Stimulated activated CD8-positive, alpha-beta memory T cell treated with anti-CD3 and anti-CD28 coated beads, Interleukin-12 subunit alpha, Interleukin-12 subunit beta, amount 100 ng/mL, for 24 hours (primary cell): ENCODE data around the gene FKBP2.

Source experiments
- DNase-seq: peaks from one replicate; pipeline ENCODE4 v3.0.0-alpha.2; 2020; ENCODE audit errors: extremely low read depth

Gene FKBP2

DNA sequence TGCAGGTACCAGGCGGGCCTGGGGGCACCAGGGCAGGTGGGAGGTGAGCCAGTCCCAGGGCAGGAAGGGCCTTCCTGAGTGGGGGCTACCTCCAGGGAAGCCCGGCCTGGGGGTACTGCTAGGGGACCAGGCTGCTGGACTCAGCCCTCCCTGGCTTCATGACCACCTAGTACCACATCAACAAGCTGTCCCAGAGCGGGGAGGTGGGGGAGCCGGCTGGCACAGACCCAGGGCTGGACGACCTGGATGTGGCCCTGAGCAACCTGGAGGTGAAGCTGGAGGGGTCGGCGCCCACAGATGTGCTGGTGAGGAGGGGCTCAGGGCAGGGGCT is 21.6 kb upstream of the FKBP2 start:
- no peak for DNase-seq

DNA sequence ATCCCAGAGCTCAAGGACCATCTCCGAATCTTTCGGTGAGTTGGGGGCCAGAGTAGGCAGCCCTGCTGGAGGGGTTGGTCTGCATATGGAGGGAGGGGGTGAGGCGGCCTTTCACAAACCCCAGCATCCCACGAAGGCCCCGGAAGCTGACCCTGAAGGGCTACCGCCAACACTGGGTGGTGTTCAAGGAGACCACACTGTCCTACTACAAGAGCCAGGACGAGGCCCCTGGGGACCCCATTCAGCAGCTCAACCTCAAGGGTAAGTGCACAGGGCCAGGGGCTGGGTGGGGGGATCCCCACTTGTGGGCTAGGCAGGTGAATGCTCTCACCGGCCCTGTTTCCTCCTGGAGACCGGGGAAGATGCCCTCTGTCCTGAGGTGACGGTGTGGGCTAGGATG is 21.1 kb upstream of the FKBP2 start:
- no peak for DNase-seq

DNA sequence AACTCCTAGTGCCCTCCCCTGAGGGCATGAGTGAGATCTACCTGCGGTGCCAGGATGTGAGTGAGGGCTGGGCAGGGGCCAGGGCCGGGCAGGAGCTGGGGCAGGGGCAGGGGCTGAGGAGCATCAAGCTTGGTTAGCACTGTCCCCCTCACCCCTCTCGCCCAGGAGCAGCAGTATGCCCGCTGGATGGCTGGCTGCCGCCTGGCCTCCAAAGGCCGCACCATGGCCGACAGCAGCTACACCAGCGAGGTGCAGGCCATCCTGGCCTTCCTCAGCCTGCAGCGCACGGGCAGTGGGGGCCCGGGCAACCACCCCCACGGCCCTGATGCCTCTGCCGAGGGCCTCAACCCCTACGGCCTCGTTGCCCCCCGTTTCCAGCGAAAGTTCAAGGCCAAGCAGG is 20.6 kb upstream of the FKBP2 start:
- no peak for DNase-seq

DNA sequence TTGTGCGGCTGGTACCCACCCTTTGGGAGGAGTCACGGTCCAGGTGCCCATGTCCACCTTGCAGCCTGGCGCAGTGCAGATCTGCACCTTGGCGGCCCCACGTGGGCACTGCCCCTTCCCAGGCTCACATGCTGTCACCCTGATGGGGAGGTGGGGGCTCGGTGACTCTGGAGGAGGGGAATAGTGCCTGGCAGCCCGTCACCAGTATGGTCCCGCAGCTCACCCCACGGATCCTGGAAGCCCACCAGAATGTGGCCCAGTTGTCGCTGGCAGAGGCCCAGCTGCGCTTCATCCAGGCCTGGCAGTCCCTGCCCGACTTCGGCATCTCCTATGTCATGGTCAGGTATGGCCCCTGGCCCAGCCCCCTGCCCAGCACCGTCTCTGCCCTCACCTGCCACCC is 20.1 kb upstream of the FKBP2 start:
- DNase-seq = no peak

DNA sequence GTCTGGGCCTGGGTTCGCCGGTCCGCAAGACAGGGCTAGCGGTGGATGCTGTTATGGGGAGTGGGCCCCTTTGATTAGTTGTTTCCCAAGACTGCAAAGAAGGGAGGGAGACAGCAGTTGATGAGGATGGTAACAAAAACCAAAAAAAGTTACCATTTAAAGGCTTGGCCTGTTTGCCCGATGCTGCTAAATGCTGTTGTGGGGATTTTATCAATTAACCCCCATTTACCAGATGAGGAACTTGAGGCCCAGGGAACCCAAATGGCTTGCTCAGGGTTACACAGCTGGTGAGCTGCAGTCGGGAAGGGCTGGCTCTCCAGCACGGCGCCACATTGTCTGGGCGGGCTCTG is 18.3 kb upstream of the FKBP2 start:
- no peak for DNase-seq

DNA sequence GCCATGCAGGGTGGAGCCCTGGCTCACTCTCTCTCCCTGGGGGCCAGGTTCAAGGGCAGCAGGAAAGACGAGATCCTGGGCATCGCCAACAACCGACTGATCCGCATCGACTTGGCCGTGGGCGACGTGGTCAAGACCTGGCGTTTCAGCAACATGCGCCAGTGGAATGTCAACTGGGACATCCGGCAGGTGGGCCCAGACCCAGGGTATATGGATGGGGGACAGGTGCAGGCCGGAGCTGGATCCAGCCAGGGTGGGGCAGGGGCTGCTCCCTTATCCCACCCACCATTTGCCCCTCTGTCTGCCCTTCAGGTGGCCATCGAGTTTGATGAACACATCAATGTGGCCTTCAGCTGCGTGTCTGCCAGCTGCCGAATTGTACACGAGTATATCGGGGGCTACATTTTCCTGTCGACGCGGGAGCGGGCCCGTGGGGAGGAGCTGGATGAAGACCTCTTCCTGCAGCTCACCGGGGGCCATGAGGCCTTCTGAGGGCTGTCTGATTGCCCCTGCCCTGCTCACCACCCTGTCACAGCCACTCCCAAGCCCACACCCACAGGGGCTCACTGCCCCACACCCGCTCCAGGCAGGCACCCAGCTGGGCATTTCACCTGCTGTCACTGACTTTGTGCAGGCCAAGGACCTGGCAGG is 17.8 kb upstream of the FKBP2 start:
- DNase-seq = no peak

DNA sequence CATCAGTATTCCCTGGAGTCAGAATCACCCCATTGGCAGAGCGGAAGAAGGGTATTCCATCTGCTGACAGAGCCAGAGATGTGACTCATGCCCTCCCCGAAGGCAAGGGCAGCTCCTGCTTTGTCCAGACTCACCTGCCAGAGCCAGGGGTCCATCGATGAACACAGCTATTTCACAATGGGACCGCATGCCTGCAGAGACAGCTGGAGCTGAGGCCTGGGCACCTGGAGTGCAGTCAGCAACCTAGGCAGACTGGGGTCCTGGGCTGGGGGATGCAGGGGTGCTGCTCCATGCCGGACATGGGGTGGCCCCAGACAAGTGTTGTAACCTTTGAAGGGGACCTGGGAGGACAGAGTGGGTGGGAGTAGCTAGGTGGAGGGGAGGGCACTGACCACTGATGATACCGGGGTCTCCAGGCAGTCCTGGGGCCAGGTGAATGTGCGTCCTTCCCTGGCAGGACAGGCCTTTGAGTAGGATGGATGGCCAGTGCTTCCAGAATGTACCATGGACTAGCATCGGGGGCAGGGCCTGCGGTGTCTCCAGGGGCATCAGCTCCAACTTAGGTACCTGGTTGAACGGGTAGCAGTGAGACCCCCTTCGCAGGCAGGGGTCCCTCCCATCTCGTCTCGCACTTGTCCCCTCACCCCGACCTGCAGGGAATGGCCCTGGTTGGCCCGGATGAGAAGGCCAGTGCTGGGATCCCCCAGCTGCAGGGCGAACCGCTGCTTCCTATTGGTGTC is 16.6 kb upstream of the FKBP2 start:
- DNase-seq = no peak

DNA sequence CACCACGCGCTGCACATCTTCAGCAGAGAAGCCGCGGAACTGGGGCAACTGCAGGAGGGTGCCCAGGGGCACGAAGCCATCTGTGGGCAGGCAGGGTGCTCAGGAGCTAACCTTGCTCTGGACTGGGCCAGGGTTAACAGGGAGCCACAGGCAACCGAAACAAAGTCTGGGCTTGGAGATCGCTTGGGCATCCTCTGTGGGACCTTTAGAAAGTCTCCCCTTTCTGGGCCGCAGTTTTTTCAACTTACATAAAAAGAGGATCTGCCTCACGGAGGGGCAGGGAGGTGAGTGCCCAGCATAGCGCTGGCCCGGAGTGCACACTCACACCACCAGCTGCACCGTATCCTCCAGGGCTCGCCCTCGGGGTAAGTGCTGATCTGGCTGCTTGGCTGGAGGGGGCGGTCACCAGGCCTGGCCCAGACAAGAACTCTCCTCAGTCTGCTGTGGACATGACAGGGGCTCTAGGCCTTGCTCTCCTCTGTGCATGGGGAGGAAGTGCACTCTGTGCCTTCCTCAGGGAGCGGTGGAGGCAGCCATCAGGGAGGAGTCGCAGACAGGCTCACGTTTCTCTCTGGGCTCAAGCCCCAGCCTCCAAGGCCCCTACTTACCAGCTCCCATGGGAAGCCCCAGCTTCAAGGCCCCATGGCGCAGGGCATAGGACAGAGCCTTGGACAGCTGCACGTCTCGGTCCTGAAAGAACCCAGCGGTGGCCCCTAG is 15.8 kb upstream of the FKBP2 start:
- no peak for DNase-seq

DNA sequence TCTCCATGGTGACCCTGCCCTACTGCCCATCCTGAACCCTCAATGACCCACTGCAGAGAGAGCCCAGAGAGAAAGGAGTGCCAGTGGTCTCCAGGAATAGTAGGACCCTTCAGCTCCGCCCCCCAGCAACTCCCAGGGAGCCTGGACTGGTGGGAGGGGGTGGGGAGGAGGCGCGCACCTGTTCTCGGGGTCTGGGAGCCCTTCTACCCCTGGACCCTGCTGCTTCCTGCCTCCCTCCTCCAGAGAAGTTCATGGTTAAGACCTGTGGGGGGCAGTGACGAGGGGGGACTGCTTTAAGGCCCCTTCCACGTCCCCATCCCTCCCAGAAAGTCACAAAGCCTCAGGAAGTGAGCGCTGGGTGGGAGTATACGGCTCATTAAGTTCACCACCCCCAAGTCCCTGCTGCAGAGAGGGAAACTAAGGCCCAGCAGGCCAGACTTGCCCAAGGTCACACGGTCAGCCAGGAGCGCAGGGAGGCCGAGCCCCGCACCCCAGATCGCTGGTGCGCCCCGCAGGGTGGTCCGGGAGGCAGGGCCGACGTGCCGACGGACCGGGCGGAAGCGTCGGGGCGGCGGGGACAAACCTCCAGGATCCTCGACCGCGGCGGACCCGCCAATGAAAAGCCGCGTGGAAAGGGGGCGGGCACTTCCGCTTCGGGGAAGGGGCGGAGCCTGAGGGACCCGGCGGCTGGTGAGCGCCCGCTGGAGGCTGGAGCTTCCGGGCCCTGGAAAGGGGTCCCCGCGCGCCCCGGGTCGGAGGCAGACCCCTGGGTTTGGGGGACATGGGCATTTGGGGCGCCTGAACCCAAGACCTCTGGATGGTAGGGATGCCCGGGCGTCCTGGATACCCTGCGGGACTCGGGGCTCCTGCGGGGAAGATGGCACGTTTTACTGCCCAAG is 15.0 kb upstream of the FKBP2 start, which contains the start of the genes NUDT22 and TRPT1:
Gene NUDT22, plus strand, starts transcription at position 667 of the 899 bp plus-strand sequence. CDS start 379 bp downstream, outside the sequence.
Gene TRPT1, minus strand, starts transcription at position 579 of the 899 bp plus-strand sequence. Its CDS starts 326 bp downstream, at position 253.
- DNase-seq = peak; percentile 87

DNA sequence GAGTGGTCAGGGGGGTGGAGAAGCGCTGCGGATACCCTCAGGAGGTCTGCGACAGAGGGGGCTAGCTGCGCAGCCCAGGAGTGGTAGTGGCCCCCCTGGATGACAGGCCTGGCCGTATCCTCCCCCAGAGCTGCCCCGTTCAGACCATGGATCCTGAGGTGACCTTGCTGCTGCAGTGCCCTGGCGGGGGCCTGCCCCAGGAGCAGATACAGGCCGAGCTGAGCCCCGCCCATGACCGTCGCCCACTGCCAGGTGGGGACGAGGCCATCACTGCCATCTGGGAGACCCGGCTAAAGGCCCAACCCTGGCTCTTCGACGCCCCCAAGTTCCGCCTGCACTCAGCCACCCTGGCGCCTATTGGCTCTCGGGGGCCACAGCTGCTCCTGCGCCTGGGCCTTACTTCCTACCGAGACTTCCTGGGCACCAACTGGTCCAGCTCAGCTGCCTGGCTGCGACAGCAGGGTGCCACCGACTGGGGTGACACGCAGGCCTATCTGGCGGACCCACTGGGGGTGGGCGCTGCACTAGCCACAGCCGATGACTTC is 14.3 kb upstream of the FKBP2 start:
- no peak for DNase-seq

DNA sequence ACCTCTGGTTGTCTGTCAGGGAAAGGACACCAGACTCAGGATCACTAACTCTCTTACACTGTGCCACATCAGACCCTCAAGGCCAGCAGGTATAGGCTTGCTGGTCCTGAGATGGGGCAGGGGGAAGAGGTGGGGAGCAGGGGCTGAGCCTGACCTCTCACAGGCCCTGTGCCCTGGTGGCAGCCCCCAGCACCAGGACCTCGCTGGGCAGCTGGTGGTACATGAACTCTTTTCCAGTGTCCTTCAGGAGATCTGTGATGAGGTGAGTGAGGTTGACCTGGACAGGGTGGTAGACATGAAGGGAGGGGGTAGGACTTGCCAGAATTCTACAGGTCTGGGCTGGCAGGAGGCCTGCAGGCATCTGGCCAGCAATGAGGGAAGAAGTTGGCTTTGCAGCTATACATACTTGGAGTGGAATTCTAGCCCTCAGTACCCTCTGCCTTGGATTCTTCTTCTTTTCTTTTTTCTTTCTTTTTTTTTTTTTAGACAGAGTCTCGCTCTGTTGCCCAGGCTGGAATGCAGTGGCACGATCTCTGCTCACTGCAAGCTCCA is 13.4 kb upstream of the FKBP2 start:
- no peak for DNase-seq

DNA sequence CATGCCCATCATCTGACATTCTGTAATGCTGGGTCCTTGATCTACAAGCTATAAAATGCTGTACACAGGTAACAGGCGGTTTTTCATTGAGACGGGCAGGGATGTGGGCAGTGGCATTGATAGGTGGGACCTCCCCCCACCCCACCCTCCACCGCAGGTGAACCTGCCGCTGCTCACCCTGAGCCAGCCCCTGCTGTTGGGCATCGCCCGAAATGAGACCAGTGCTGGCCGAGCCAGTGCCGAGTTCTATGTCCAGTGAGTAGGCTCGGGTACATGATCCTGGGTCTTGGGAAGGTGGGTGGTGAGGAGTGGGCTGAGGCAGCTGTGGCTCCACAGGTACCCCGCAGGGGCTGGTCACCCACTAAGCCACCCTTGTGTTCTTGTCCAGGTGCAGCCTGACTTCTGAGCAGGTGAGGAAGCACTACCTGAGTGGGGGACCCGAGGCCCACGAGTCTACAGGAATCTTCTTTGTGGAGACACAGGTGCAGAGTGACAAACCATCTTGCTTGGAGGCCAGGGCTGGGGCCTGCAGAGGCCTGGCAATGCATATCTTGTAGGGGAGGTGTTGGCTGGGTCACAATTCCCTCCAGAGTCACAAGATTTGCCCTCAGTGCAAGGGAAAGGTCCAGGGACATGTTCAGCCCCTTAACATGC is 11.7 kb upstream of the FKBP2 start:
- DNase-seq = no peak

DNA sequence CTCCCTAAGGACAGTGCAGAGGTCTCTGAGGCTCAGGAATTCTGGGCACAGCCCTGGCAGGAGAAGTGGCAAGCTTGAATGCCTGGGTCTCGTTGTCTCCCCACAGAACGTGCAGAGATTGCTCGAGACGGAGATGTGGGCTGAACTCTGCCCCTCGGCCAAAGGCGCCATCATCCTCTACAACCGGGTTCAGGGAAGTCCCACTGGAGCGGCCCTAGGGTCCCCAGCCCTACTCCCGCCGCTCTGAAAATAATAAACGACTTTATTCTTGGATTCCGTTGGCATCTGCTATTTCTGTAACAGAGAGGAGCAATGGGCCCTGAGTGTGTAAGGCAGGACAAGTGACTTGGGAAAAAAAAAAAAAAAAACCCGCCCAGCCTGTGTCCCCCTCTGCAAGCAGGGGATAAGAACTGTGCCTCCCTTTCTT is 11.1 kb upstream of the FKBP2 start:
- no peak for DNase-seq

DNA sequence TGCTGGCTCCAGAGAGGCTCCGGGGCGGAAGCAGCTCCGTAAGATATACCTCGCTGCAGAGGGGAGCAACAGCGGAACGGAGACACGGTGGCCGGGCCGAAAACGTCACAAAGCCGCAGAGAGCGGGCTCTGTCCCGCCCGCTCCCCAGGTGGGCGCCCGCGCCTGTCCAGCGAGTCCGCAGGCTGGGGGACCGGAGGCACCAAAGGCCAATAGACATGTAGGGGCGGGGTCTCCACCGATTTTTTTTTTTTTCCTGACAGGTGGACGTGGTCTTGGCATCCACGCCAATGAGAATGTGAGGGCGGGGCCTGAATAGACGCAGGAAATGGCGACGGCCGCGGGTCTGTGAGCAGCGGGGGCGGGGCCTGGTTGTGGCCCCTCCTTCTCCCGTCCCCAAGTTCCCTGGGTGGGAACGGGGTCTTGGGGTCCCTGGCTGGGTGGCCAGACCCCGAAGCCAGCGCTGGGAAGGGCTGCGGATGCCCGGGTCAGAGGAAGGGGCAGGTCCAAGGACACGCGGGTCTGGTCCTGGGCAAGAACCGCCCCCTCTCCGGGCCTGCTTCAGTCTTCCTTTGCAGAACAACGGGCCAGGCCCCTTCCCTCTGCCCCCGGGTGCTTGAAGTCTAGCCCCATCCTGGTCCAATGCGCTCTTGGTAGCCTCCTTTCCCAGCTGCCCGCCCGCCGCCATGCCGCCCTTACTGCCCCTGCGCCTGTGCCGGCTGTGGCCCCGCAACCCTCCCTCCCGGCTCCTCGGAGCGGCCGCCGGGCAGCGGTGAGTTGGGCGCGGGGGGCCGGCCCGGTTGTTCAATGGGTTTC is 10.5 kb upstream of the FKBP2 start, which contains the start of gene DNAJC4:
Gene DNAJC4, plus strand, starts transcription at position 378 of the 814 bp plus-strand sequence. Its CDS starts 307 bp downstream, at position 685.
- DNase-seq = peak; percentile 74

DNA sequence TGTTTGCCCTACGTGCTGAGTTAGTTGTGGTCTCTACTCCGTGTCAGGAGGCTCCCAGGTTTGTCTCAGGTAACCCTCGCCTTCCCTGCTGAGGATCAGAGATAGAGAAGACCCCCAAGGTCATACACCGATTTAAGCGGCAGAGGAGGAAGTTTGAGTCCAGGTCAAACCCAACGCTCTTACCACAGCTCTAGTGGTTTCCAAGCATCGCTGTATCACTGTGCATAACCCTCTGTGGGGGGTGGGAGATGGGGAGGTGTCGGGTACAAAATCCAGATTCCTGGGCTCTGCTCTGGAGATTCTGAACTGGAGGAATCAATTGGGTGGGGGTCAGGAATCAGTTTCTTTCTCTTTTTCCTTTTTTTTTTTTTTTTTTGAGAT is 9.9 kb upstream of the FKBP2 start:
- DNase-seq = no peak

DNA sequence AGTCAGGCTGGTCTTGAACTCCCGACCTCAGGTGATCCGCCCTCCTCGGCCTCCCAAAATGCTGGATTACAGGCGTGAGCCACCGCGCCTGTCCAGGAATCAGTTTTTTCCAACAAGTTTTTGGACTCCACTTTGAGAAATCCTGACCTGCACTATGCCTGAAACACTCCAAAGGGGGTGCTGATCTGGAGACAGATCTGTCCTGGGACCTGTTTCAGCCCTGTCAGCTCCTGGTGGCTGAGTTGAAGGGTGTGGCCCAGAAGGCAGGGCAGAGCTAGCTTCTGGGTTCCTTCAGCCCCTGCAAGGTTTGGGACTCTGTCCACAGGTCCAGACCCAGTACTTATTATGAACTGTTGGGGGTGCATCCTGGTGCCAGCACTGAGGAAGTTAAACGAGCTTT is 9.3 kb upstream of the FKBP2 start:
- no peak for DNase-seq

DNA sequence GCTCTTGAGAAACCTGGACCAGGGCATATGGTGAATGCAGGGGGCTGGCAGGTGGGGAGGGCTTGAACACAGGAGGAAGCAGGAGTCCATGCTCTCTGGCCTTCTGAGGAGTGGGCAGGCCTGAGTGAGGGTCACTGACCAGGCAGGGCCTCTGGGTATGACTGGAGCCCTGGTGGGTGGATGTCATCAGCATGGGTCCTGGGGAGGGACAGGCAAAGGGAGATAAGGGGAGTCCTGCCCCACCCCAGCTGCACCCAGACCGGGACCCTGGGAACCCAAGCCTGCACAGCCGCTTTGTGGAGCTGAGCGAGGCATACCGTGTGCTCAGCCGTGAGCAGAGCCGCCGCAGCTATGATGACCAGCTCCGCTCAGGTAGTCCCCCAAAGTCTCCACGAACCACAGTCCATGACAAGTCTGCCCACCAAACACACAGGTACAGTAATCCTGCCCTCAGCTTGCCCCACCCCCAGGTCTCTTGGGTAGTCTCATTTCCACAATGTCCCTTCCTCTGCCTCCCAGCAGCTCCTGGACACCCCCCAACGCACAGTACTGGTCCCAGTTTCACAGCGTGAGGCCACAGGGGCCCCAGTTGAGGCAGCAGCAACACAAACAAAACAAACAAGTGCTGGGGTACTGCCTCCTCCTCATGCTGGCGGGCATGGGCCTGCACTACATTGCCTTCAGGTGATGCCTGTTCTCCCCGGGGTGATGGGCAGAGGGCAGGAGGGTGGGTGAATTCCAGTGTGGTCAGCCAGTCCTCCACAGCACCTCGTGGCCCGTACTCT is 8.5 kb upstream of the FKBP2 start:
- no peak for DNase-seq

DNA sequence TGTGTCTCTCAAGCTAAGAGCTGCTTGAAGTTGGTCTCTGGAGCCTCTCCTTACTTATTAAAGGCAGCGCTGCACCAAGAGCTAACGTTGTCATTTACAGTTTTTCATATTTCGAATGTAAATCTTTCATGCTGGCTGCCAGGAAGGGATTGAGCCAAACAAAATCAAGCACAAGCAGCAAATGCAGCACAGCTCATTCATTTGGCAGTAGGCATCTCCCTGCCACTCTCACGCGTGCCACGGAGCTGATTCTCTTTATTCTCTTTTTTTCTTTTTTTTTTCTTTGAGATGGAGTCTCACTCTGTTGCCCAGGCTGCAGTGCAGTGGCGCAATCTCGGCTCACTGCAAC is 8.0 kb upstream of the FKBP2 start:
- no peak for DNase-seq

DNA sequence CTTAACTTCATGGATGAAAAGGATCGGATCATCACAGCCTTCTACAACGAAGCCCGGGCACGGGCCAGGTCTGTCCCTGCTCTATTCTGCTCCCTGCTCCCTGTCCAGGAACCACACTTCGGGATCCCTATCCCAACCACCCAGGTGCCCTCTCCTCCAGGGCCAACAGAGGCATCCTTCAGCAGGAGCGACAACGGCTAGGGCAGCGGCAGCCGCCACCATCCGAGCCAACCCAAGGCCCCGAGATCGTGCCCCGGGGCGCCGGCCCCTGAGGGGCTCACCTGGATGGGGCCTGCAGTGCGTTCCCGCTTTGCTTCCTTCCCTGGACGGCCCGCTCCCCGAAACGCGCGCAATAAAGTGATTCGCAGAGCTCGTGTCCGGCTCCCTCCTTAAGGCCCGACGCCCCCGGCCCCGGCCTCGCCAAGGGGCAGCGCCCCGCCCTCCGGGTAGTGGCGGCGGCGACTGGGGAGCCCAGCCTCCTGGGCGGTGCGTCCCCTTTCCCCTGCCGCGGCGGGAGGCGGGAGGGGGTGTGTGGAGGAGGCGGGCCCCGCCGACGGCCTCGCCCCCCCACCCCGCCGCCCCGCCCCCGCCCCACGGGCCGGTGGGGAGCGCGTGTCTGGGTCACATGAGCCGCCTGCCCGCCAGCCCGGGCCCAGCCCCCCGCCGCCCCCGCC is 6.8 kb upstream of the FKBP2 start, which contains the start of gene VEGFB:
Gene VEGFB, plus strand, starts transcription at position 672 of the 674 bp plus-strand sequence. CDS start 250 bp downstream, outside the sequence.
- no peak for DNase-seq
